Psoas muscle (tissue), 8 donors: ENCODE measurements around the gene HOMEZ. TPM values are rescaled to one million over a fixed set of nuclear protein-coding genes. Genes with fewer than 3 reads are reported as not detected.
"Not testable (repeated sequence)": the region's sequence is repeated elsewhere in the genome, so short reads cannot be mapped to it uniquely, and the experiment has no call there.

ENCODE experiments used
- ATAC-seq, 4 donors: fragments of 200-7000 bp; cut with Tn5 transposase; one replicate each; pipeline ENCODE4 v1.9.1; 2020; ENCODE audit warnings: moderate library complexity in 3 of 4, mild to moderate bottlenecking in 2 of 4
- DNase-seq, 2 donors: peaks; one replicate each; pipeline ENCODE4 v3.0.0-alpha.2; 2020
- H3K27ac ChIP-seq: fragments of 200-600 bp; one replicate; pipeline ENCODE4 v1.8.0; 2022
- H3K27me3 ChIP-seq, 3 donors: fragments of 200-600 bp in 1 of 3; one replicate each; pipeline versions ENCODE4 v1.6.1 to v1.8.0; 2013 to 2022; ENCODE audit warnings: low read length in 2 of 3, mild to moderate bottlenecking in 2 of 3, moderate library complexity in 1 of 3; ENCODE audit not compliant: insufficient read depth in 3 of 3
- H3K36me3 ChIP-seq, 2 donors: fragments of 200-600 bp in 1 of 2; one replicate each; pipeline versions ENCODE4 v1.6.1 to v1.8.0; 2013 to 2022; ENCODE audit warnings: low read depth in 1 of 2, mild to moderate bottlenecking in 1 of 2, moderate library complexity in 1 of 2; ENCODE audit not compliant: insufficient read depth in 1 of 2
- H3K4me1 ChIP-seq: fragments of 200-600 bp; one replicate; pipeline ENCODE4 v1.8.0; 2022
- H3K4me3 ChIP-seq: fragments of 200-600 bp; one replicate; pipeline ENCODE4 v1.8.0; 2022; ENCODE audit warnings: mild to moderate bottlenecking
- H3K9me3 ChIP-seq: fragments of 200-600 bp; one replicate; pipeline ENCODE4 v1.8.0; 2022
- CTCF ChIP-seq: fragments of 200-600 bp; IDR thresholded peaks from one replicate; pipeline ENCODE4 v1.8.0; 2022; ENCODE audit warnings: antibody characterized with exemption
- WGBS, 3 donors: extraction: QIAGEN DNeasy Blood & Tissue Kit; methylation state at CpG; one replicate each; pipeline versions ENCODE4 v1.1.6 to v1.1.7; 2013; 5-methylcytosine and 5-hydroxymethylcytosine counted together
- intact Hi-C, 2 donors: fragments of 100-400 bp; cut with DNase I; formaldehyde crosslinking; loops; one replicate each; pipeline versions ENCODE4 v1.11.0 to v1.14.2; 2022
- polyA plus RNA-seq, 3 donors: library from polyadenylated mRNA; stranded (reverse); fragments of 200-250 nt; gene quantifications; one replicate each; pipeline ENCODE4 v1.2.3, GENCODE V29; 2013
- total RNA-seq, 4 donors: library from RNA; stranded (reverse); fragmentation: NEBNext Ultra II Directional in 2 of 4; extraction: Animal tissue kit (Norgen Biotek cat#: 25700) in 2 of 4; gene quantifications; one replicate each; pipeline versions ENCODE4 v1.2.1 to v1.2.4, GENCODE V29; 2021 to 2023
- donor health status: healthy with polysubstance abuse.
- donor health status: DM: no; HTN: no; CAD: no; lungs with moderate emphysema.
- donor health status: Bipolar disorder and iron deficiency.
- donor health status: healthy.
- donor health status: DM: yes; HTN: yes; CAD: no.
- donor health status: DM: no; HTN: no; CAD: no.
- donor health status: DM: no; HTN: no; CAD: no.
- donor health status: DM: yes; HTN: yes; CAD: no.

HOMEZ gene
- total and polyA plus RNA-seq, 7 donors, result 3.5 to 13.4 (median 6.3) TPM

DNA sequence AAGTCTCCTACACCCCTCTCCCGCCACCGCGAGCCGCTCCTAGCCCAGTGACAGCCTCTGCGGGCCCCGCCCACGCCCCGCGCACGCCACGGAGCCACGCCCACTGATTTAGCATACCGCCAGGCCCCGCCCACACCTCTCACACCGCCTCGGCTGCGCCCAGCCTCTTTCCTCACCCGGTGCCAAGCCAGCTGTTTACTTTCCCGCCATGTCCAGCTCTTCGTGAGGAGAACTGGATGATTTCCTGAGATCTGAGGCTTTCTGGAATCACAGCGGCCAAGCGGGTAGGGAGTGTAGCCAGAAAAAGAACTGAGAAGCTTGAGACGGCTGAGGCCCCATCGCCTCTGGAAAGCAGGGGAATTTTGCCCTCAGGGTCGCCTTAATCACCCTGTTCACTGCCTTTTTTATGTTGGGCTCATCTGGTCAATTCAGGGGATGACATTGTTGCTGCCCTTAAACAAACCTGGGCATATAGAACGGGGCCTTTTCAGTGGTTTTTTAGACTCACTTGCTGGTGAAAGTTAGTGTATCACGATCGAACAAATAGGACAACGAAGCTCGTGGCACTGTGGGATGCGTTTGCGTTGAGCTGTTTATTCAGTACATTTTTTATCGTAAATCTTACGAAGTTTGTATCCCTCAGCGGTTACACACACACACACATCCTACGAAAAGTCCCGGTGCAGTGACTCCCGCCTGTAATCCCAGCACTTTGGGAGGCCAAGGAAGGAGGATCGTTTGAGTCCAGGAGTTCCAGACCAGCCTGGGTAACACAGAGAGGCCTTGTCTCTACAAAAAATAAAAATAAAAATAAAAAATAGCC, 47.9 kb downstream of the HOMEZ start, which contains the start of gene RNF212B:
RNF212B (plus strand) TSS at position 165 of the 823 bp plus-strand sequence. CDS start 2,410 bp downstream, outside the sequence.
- intact Hi-C loops, result no loop called here
- TF ChIP-seq CTCF, result no peak
- Histone ChIP-seq H3K36me3 (no peaks in the 10 kb centered on the region), H3K27ac (no peak within 1 kb of the TSS), H3K9me3 (no peaks in the 10 kb centered on the region), H3K4me1 (no peaks in the 10 kb centered on the region), H3K27me3 (peaks cover 0 to 31% (median 0%) of the 10 kb centered on the region in 3 donors), H3K4me3 (peak within 1 kb of the TSS; percentile 49)
- peak; percentile 87 to 91 for DNase-seq
- peak; percentile 96 to 100 (median 98) for ATAC-seq
- WGBS, 3 donors, result 26 to 29% (median 27%) methylated on average over 38 to 39 of the region's 39 CpGs

DNA sequence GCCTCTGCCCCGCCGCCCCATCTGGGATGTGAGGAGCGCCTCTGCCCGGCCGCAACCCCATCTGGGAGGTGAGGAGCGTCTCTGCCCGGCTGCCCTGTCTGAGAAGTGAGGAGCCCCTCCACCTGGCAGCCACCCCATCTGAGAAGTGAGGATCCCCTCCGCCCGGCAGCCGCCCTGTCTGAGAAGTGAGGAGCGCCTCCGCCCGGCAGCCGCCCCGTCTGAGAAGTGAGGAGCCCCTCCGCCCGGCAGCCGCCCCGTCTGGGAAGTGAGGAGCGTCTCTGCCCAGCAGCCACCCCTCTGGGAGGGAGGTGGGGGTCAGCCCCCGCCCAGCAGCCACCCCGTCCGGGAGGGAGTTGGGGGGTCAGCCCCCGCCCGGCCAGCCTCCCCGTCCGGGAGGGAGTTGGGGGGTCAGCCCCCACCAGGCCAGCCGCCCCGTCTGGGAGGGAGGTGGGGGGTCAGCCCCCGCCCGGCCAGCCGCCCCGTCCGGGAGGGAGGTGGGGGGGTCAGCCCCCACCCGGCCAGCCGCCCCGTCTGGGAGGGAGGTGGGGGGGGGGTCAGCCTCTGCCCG, 53.6 kb downstream of the HOMEZ start:
- DNase-seq, H3K4me1 ChIP-seq, H3K36me3 ChIP-seq, H3K9me3 ChIP-seq, H3K4me3 ChIP-seq, intact Hi-C loops, ATAC-seq, H3K27ac ChIP-seq: not testable (repeated sequence)
- H3K27me3 ChIP-seq, result peaks cover 0 to 10% (median 0%) of the 10 kb centered on the region in 3 donors
- WGBS, 3 donors, result 92 to 96% (median 92%) methylated on average over 10 to 37 of the region's 38 CpGs

DNA sequence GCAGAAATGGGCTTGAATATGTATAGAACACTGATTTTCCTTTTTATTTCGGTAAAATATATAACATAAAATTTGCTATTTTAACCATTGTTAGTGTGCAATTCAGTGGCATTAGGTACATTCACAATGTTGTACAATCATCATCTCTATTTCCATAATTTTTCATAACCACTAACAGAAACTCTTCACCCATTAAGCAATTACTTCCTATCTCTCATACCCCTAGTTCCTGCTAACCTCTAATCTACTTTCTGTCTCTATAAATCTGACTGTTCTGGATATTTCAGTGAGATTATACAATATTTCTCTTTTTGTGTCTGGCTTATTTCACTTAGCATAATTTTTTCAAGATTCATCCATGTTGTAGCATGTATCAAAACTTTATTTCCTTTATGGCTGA, 57.1 kb downstream of the HOMEZ start:
- 85 to 95% (median 85%) methylated on average over 1 of the region's 1 CpG for WGBS, 3 donors
- DNase-seq (no peak), ATAC-seq (no peak)
- intact Hi-C loops, result no loop called here
- H3K36me3 ChIP-seq, result no peaks in the 10 kb centered on the region
- H3K4me3 ChIP-seq, result no peak overlapping the region
- no peaks in the 10 kb centered on the region for H3K9me3 ChIP-seq
- no peaks in the 10 kb centered on the region for H3K4me1 ChIP-seq
- no peak overlapping the region for H3K27ac ChIP-seq
- TF ChIP-seq CTCF, result no peak
- no peaks in the 10 kb centered on the region for H3K27me3 ChIP-seq

GRCh38 chr14:23227566-23227965, 58.4 kb downstream of the HOMEZ start:
- intact Hi-C loops, result no loop called here
- Histone ChIP-seq H3K4me1 (no peaks in the 10 kb centered on the region), H3K27ac (no peak overlapping the region), H3K9me3 (no peaks in the 10 kb centered on the region), H3K27me3 (no peaks in the 10 kb centered on the region), H3K36me3 (no peaks in the 10 kb centered on the region), H3K4me3 (no peak overlapping the region)
- no peak for TF ChIP-seq CTCF
- DNase-seq (no peak), ATAC-seq (no peak)
- WGBS, 3 donors, result 59 to 73% (median 62%) methylated on average over 4 of the region's 4 CpGs

GRCh38 chr14:23224958-23225357, 61.0 kb downstream of the HOMEZ start:
- H3K4me3 ChIP-seq, H3K27me3 ChIP-seq, H3K4me1 ChIP-seq, ATAC-seq, H3K36me3 ChIP-seq, intact Hi-C loops, H3K27ac ChIP-seq, DNase-seq, H3K9me3 ChIP-seq: not testable (repeated sequence)
- 80 to 91% (median 90%) methylated on average over 1 of the region's 1 CpG for WGBS, 3 donors

Other genes with a start within 250 kb of the HOMEZ start
- not detected for gene PSMB11, start 243.9 kb downstream of the HOMEZ start, total RNA-seq
- under 1 TPM in 2 of 3 donors, not detected in 1; 0.03 to 0.51 TPM for gene PSMB11, start 243.9 kb downstream of the HOMEZ start, polyA plus RNA-seq
- under 1 TPM; 0.30 to 0.77 (median 0.32) TPM for gene CDH24, start 228.6 kb downstream of the HOMEZ start, total RNA-seq
- gene CDH24, start 228.6 kb downstream of the HOMEZ start, polyA plus RNA-seq, result under 1 TPM; 0.31 to 0.51 (median 0.35) TPM
- 10 to 100 TPM; 75.3 to 83.2 (median 82.2) TPM for gene ACIN1, start 191.0 kb downstream of the HOMEZ start, total RNA-seq
- 10 to 100 TPM; 45.2 to 57.6 (median 53.5) TPM for gene ACIN1, start 191.0 kb downstream of the HOMEZ start, polyA plus RNA-seq
- gene C14orf119, start 190.6 kb downstream of the HOMEZ start, total RNA-seq, result 10 to 100 TPM; 24.2 to 31.3 (median 27.0) TPM
- 10 to 100 TPM; 23.2 to 65.3 (median 47.1) TPM for gene C14orf119, start 190.6 kb downstream of the HOMEZ start, polyA plus RNA-seq
- gene CIROP, start 181.1 kb downstream of the HOMEZ start, total RNA-seq, result not detected
- gene CIROP, start 181.1 kb downstream of the HOMEZ start, polyA plus RNA-seq, result under 1 TPM in 1 of 3 donors, not detected in 2; 0.03 TPM
- under 1 TPM in 2 of 4 donors, not detected in 2; 0.17 to 0.22 TPM for gene CEBPE, start 166.9 kb downstream of the HOMEZ start, total RNA-seq
- under 1 TPM in 2 of 3 donors, not detected in 1; 0.03 to 0.19 TPM for gene CEBPE, start 166.9 kb downstream of the HOMEZ start, polyA plus RNA-seq
- 10 to 100 TPM in 3 of 4 donors, 1 to 10 TPM in 1; 7.5 to 43.0 (median 24.1) TPM for gene SLC7A8, start 102.5 kb downstream of the HOMEZ start, total RNA-seq
- gene SLC7A8, start 102.5 kb downstream of the HOMEZ start, polyA plus RNA-seq, result 10 to 100 TPM; 10.4 to 72.6 (median 44.2) TPM
- gene RNF212B, start 48.2 kb downstream of the HOMEZ start, total RNA-seq, result not detected
- not detected for gene RNF212B, start 48.2 kb downstream of the HOMEZ start, polyA plus RNA-seq
- 10 to 100 TPM in 2 of 4 donors, 1 to 10 TPM in 2; 6.4 to 15.2 (median 9.5) TPM for gene PPP1R3E, start 16.7 kb upstream of the HOMEZ start, total RNA-seq
- 10 to 100 TPM in 1 of 3 donors, 1 to 10 TPM in 2; 5.6 to 23.1 (median 9.9) TPM for gene PPP1R3E, start 16.7 kb upstream of the HOMEZ start, polyA plus RNA-seq
- 10 to 100 TPM; 17.8 to 30.2 (median 26.7) TPM for gene BCL2L2, start 20.7 kb upstream of the HOMEZ start, total RNA-seq
- gene BCL2L2, start 20.7 kb upstream of the HOMEZ start, polyA plus RNA-seq, result 10 to 100 TPM; 12.1 to 23.8 (median 20.6) TPM
- 10 to 100 TPM; 65.2 to 84.0 (median 79.6) TPM for gene PABPN1, start 35.3 kb upstream of the HOMEZ start, total RNA-seq
- 100 to 1,000 TPM in 2 of 3 donors, 10 to 100 TPM in 1; 73.6 to 104 (median 102) TPM for gene PABPN1, start 35.3 kb upstream of the HOMEZ start, polyA plus RNA-seq
- 1 to 10 TPM in 3 of 4 donors, under 1 TPM in 1; 0.95 to 6.3 (median 1.8) TPM for gene SLC22A17, start 66.8 kb upstream of the HOMEZ start, total RNA-seq
- gene SLC22A17, start 66.8 kb upstream of the HOMEZ start, polyA plus RNA-seq, result 1 to 10 TPM; 1.1 to 1.4 (median 1.2) TPM
- 1 to 10 TPM in 3 of 4 donors, under 1 TPM in 1; 0.93 to 2.5 (median 1.4) TPM for gene EFS, start 79.0 kb upstream of the HOMEZ start, total RNA-seq
- 1 to 10 TPM in 2 of 3 donors, under 1 TPM in 1; 0.98 to 1.1 (median 1.1) TPM for gene EFS, start 79.0 kb upstream of the HOMEZ start, polyA plus RNA-seq
- gene IL25, start 86.7 kb upstream of the HOMEZ start, total RNA-seq, result not detected
- gene IL25, start 86.7 kb upstream of the HOMEZ start, polyA plus RNA-seq, result under 1 TPM in 1 of 3 donors, not detected in 2; 0.01 TPM
- not detected for gene CMTM5, start 90.9 kb upstream of the HOMEZ start, total RNA-seq
- under 1 TPM; 0.20 to 0.63 (median 0.32) TPM for gene CMTM5, start 90.9 kb upstream of the HOMEZ start, polyA plus RNA-seq
- 100 to 1,000 TPM in 3 of 4 donors, 10 to 100 TPM in 1; 44.1 to 532 (median 191) TPM for gene MYH6, start 122.1 kb upstream of the HOMEZ start, total RNA-seq
- 100 to 1,000 TPM in 1 of 3 donors, 10 to 100 TPM in 2; 50.3 to 143 (median 60.7) TPM for gene MYH6, start 122.1 kb upstream of the HOMEZ start, polyA plus RNA-seq
- gene MYH7, start 149.5 kb upstream of the HOMEZ start, total RNA-seq, result over 10,000 TPM in 1 of 4 donors, 1,000 to 10,000 TPM in 3; 4,588 to 15,830 (median 8,724) TPM
- 1,000 to 10,000 TPM; 1,035 to 2,043 (median 1,534) TPM for gene MYH7, start 149.5 kb upstream of the HOMEZ start, polyA plus RNA-seq
- 10 to 100 TPM; 20.3 to 49.9 (median 30.1) TPM for gene NGDN, start 183.6 kb upstream of the HOMEZ start, total RNA-seq
- gene NGDN, start 183.6 kb upstream of the HOMEZ start, polyA plus RNA-seq, result 10 to 100 TPM; 60.7 to 91.1 (median 90.1) TPM